NCI-H2227 (cell line): ENCODE results near the gene TARS3.
A peak's percentile ranks its signal among the peaks of the same experiment; 100 is the strongest.

Experiments used
- DNase-seq: peaks from one replicate; lab custom pipeline; 2025; ENCODE audit not compliant: unreplicated experiment; lab: John Stamatoyannopoulos, UW

Gene TARS3

GRCh38 chr15:101625184-101625583 is 99.1 kb downstream of the TARS3 start:
- DNase-seq = no peak

GRCh38 chr15:101623367-101624304 is 100.6 kb downstream of the TARS3 start:
- no peak for DNase-seq

- DNase-seq = no peak
These were observed 102.3 kb downstream of the TARS3 start for GRCh38 chr15:101621961-101622360.

GRCh38 chr15:101620671-101621070 is 103.6 kb downstream of the TARS3 start:
- DNase-seq = no peak

GRCh38 chr15:101619615-101619865 is 104.7 kb downstream of the TARS3 start:
- no peak for DNase-seq

GRCh38 chr15:101618851-101619614 is 105.2 kb downstream of the TARS3 start:
- no peak for DNase-seq

- DNase-seq = no peak
These were observed 106.2 kb downstream of the TARS3 start for GRCh38 chr15:101618076-101618475.

- DNase-seq = no peak
These were observed 106.8 kb downstream of the TARS3 start for GRCh38 chr15:101617390-101617965.

- peak; percentile 38 for DNase-seq
These were observed 108.1 kb downstream of the TARS3 start for GRCh38 chr15:101615986-101616848.

- DNase-seq = no peak
These were observed 108.8 kb downstream of the TARS3 start for GRCh38 chr15:101615414-101615985.

GRCh38 chr15:101614761-101615160 is 109.5 kb downstream of the TARS3 start:
- DNase-seq = no peak

GRCh38 chr15:101614001-101614585 is 110.2 kb downstream of the TARS3 start:
- DNase-seq = no peak

- no peak for DNase-seq
These were observed 110.9 kb downstream of the TARS3 start for GRCh38 chr15:101613130-101614000.

GRCh38 chr15:101612676-101613075 is 111.6 kb downstream of the TARS3 start:
- DNase-seq = no peak

- no peak for DNase-seq
These were observed 112.5 kb downstream of the TARS3 start for GRCh38 chr15:101611580-101612299.

- DNase-seq = no peak
These were observed 113.3 kb downstream of the TARS3 start for GRCh38 chr15:101611007-101611406.

GRCh38 chr15:101610611-101611000 is 113.7 kb downstream of the TARS3 start:
- DNase-seq = no peak

GRCh38 chr15:101609742-101610610 is 114.3 kb downstream of the TARS3 start:
- no peak for DNase-seq
